Thyroid gland (tissue), 4 donors: ENCODE measurements around the gene NAA15. TPM values are rescaled to one million over a fixed set of nuclear protein-coding genes. Genes with fewer than 3 reads are reported as not detected.
"Not testable (repeated sequence)": the region's sequence is repeated elsewhere in the genome, so short reads cannot be mapped to it uniquely, and the experiment has no call there.

Experiments
- DNase-seq, 2 donors: peaks; one replicate each; pipeline ENCODE4 v3.0.0-alpha.2; 2019
- H3K27ac ChIP-seq, 3 donors: fragments of 200-600 bp; sonication (generic); 1 replicate in 2 of 3; 2 replicates in 1 of 3; pipeline ENCODE4 v1.5.1; 2016 to 2019; ENCODE audit warnings: mild to moderate bottlenecking in 1 of 3, moderate library complexity in 1 of 3
- H3K27me3 ChIP-seq: fragments of 200-600 bp; sonication (generic); one replicate; pipeline ENCODE4 v1.5.1; 2019
- H3K36me3 ChIP-seq, 2 donors: fragments of 200-600 bp; sonication (generic); one replicate each; pipeline ENCODE4 v1.5.1; 2016 to 2019
- H3K4me1 ChIP-seq, 2 donors: fragments of 200-600 bp; sonication (generic); one replicate each; pipeline ENCODE4 v1.5.1; 2017 to 2019
- H3K4me3 ChIP-seq, 3 donors: fragments of 200-600 bp; sonication (generic); replicated peaks in 1 of 3; 1 replicate in 2 of 3; 2 replicates in 1 of 3; pipeline ENCODE4 v1.5.1; 2016; ENCODE audit warnings: mild to moderate bottlenecking in 1 of 3
- H3K9me3 ChIP-seq: fragments of 200-600 bp; sonication (generic); one replicate; pipeline ENCODE4 v1.5.1; 2017
- POLR2A ChIP-seq, 2 donors: fragments of 450-650 bp; IDR thresholded peaks; one replicate each; pipeline ENCODE4 v1.6.1; 2017; ENCODE audit warnings: antibody characterized with exemption in 2 of 2, mild to moderate bottlenecking in 2 of 2, moderate library complexity in 1 of 2
- WGBS, 2 donors: methylation state at CpG; one replicate each; pipeline ENCODE4 v1.1.5; 2017; 5-methylcytosine and 5-hydroxymethylcytosine counted together
- intact Hi-C: fragments of 100-400 bp; cut with DNase I; formaldehyde crosslinking; loops from one replicate; pipeline ENCODE4 v1.15.1; 2023
- total RNA-seq, 4 donors: library from RNA; depleted of rRNA; stranded (reverse); fragments of >200 nt; gene quantifications; one replicate each; pipeline ENCODE4 v1.2.3, GENCODE V29; 2016
- TF ChIP-seq, protein P1 (sequence below), 6 experiments: fragments of 200-600 bp in 3 of 6; fragments of 450-650 bp in 3 of 6; sonication (generic) in 3 of 6; IDR thresholded peaks; one replicate each; pipeline ENCODE4 v1.5.1; 2016 to 2019; ENCODE audit warnings: antibody characterized with exemption in 6 of 6, mild to moderate bottlenecking in 2 of 6, inconsistent platforms in 1 of 6, moderate library complexity in 1 of 6

NAA15 gene
- total RNA-seq, 4 donors from 2014 or later, result 21.7 to 47.7 (median 24.6) TPM

DNA sequence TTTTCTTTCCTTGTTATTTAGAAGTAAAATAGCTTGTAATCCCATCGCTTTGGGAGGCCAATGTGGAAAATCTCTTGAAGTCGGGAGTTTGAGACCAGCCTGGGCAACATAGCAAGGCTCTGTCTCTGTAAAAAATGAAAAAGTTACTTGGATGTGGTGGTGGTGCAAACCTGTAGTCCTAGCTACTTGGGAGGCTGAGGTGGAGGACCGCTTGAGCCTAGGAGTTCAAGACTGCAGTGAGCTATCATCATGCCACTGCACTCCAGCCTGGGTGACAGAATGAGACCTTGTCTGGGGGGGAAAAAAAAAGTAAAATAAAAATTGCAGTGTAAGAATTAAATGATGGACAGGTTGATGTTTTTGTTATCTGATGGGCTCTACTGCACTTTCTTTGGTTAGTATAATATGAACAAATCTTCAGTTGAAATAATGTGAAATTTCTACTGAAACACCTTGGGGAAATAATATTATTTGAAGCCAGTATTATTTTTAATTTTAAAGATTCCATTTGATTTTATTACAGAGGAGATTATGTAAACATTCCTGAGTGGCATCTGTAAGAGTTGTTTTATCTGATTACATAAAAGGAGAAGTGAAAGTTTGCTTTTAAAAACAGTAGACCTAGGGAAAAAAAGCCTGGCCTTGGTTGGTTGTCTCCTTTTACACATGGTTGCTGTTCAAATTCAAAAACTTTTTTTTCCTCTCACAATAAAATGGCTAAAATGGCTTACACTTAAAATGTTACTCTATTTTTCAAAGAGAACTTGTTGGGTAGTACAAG is 11.4 kb downstream of the NAA15 start:
- no peaks in the 10 kb centered on the region for H3K27me3 ChIP-seq
- H3K36me3 ChIP-seq, result no peaks in the 10 kb centered on the region
- 82 to 96% methylated on average over 3 of the region's 3 CpGs for WGBS, 2 donors
- no peaks in the 10 kb centered on the region for H3K9me3 ChIP-seq
- intact Hi-C loops, result no loop called here
- peak overlapping the region in 2 of 3 donors; percentile 27 to 51 for H3K27ac ChIP-seq
- DNase-seq, result no peak
- no peak overlapping the region for H3K4me3 ChIP-seq
- TF ChIP-seq POLR2A (IDR thresholded peaks at IDR 0.05), result no peak
- TF ChIP-seq, protein P1, sequence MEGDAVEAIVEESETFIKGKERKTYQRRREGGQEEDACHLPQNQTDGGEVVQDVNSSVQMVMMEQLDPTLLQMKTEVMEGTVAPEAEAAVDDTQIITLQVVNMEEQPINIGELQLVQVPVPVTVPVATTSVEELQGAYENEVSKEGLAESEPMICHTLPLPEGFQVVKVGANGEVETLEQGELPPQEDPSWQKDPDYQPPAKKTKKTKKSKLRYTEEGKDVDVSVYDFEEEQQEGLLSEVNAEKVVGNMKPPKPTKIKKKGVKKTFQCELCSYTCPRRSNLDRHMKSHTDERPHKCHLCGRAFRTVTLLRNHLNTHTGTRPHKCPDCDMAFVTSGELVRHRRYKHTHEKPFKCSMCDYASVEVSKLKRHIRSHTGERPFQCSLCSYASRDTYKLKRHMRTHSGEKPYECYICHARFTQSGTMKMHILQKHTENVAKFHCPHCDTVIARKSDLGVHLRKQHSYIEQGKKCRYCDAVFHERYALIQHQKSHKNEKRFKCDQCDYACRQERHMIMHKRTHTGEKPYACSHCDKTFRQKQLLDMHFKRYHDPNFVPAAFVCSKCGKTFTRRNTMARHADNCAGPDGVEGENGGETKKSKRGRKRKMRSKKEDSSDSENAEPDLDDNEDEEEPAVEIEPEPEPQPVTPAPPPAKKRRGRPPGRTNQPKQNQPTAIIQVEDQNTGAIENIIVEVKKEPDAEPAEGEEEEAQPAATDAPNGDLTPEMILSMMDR (IDR thresholded peaks at IDR 0.05), result no peak
- H3K4me1 ChIP-seq, result peaks cover 26 to 32% of the 10 kb centered on the region in 2 donors

DNA sequence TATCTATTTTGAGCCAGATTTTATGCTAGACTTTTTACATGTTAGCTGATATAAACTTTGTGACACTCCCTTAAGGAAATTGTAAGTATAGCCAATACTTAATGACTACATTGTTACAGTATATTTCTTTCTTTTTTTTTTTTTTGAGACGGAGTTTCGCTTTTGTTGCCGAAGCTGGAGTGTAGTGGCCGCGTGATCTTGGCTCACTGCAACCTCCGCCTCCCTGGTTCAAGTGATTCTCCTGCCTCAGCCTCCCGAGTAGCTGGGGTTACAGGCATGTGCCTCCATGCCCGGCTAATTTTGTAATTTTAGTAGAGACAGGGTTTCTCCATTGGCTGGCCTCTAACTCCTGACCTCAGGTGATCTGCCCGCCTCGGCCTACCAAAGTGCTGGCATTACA is 12.1 kb downstream of the NAA15 start:
- H3K36me3 ChIP-seq, H3K9me3 ChIP-seq, H3K4me3 ChIP-seq, H3K27me3 ChIP-seq, DNase-seq, intact Hi-C loops: not testable (repeated sequence)
- Histone ChIP-seq H3K27ac (peak overlapping the region in 2 of 3 donors; percentile 27 to 51), H3K4me1 (peaks cover 26 to 32% of the 10 kb centered on the region in 2 donors)
- 92 to 93% methylated on average over 10 of the region's 10 CpGs for WGBS, 2 donors

DNA sequence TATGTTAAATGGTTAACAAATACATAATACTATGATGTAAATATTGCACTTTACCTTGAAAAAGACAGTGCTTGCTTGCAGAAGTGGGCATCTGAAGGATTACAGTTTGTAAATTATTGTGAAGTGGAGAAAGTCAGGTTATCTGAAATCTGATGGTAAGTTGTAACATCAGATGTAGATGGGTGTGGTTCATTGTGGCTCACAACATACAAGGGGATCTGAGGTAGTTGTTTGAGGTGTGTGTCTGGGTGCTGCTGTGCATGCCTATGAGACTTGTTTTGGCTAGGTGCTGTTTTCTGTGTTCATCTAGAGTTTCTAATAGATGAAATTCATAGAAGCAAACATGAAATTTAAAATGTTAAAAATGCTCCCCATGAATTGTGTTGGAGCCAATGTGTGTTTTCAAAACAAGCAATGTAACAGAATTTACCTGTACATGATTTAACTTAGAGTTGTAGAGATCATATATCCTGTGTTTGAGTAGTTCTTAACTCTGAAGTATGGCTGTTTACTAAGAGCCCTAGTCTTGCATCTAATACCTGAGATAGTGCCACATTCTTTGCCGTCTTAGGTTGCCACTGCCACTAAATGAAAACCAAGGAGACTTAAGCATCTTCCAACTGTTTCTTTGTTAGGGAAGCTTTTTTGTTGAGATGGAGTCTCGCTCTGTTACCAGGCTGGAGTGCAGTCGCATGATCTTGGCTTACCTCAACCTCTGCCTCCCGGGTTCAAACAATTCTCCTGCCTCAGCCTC is 12.9 kb downstream of the NAA15 start:
- 93% methylated on average over 4 of the region's 4 CpGs for WGBS, 2 donors
- DNase-seq, result no peak
- Histone ChIP-seq H3K27ac (peak overlapping the region in 1 of 3 donors; percentile 54), H3K36me3 (no peaks in the 10 kb centered on the region), H3K4me1 (peaks cover 26 to 32% of the 10 kb centered on the region in 2 donors), H3K27me3 (no peaks in the 10 kb centered on the region), H3K4me3 (no peak overlapping the region), H3K9me3 (no peaks in the 10 kb centered on the region)
- intact Hi-C loops, result no loop called here
- no peak for TF ChIP-seq POLR2A (IDR thresholded peaks at IDR 0.05)
- TF ChIP-seq, protein P1 (IDR thresholded peaks at IDR 0.05), result no peak

DNA sequence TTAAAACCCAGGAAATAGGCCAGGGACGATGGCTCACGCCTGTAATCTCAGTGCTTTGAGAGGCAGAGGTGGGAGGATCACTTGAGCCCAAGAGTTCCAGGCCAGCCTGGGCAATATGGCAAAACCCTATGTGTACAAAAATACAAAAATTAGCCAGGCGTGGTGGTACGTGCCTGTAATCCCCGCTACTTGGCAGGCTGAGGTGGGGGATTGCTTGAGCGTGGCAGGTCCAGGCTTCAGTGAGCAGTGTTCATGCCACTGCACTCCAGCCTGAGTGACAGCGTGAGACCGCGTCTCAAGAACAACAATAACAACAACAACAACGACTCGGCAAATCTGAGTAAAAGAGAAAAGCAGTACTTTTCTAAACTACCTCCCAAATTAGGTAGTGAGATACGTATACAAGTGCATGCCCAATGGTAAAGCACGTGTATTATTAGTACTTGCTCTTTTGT is 13.9 kb downstream of the NAA15 start:
- 37 to 48% methylated on average over 13 of the region's 13 CpGs for WGBS, 2 donors
- TF ChIP-seq, protein P1 (IDR thresholded peaks at IDR 0.05), result no peak
- no peak for TF ChIP-seq POLR2A (IDR thresholded peaks at IDR 0.05)
- H3K27ac ChIP-seq, result peak overlapping the region; percentile 26 to 54 (median 37)
- no peaks in the 10 kb centered on the region for H3K36me3 ChIP-seq
- peak; percentile 82 to 89 for DNase-seq
- H3K9me3 ChIP-seq, result no peaks in the 10 kb centered on the region
- H3K4me3 ChIP-seq, result no peak overlapping the region
- intact Hi-C loops, result no loop called here
- H3K27me3 ChIP-seq, result no peaks in the 10 kb centered on the region
- peaks cover 31 to 32% of the 10 kb centered on the region in 2 donors for H3K4me1 ChIP-seq

DNA sequence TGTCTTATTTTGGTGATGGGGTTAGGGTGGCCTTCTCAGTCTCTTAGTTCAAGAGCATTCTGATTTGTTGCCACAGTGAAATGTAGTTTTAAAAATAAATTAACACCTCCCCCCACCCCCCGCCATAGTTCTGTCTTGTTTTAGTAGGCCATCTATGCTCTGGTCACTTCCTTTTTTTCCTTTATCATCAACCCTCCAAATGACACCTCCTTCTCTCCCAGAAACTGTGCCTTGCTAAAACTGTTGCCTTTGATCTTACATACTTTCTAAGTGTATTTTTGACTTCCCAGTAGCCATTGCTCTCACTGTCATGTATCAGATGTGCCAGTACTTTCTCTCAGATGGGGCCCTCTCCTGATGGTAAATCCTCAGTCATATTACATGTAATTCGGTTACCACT is 15.4 kb downstream of the NAA15 start:
- Histone ChIP-seq H3K27me3 (no peaks in the 10 kb centered on the region), H3K9me3 (no peaks in the 10 kb centered on the region), H3K4me3 (no peak overlapping the region), H3K4me1 (peaks cover 27 to 32% of the 10 kb centered on the region in 2 donors), H3K27ac (no peak overlapping the region), H3K36me3 (no peaks in the 10 kb centered on the region)
- intact Hi-C loops, result no loop called here
- no peak for TF ChIP-seq POLR2A (IDR thresholded peaks at IDR 0.05)
- TF ChIP-seq, protein P1 (IDR thresholded peaks at IDR 0.05), result no peak
- no peak for DNase-seq
- 95 to 97% methylated on average over 2 of the region's 2 CpGs for WGBS, 2 donors
